NCI-H748 (cell line): ENCODE data around the gene CPNE2.

Experiments used
- DNase-seq: peaks from one replicate; lab custom pipeline; 2025; ENCODE audit not compliant: unreplicated experiment; lab: John Stamatoyannopoulos, UW

CPNE2 gene

GRCh38 chr16:57141822-57142631, 49.6 kb downstream of the CPNE2 start:
- no peak for DNase-seq

DNA sequence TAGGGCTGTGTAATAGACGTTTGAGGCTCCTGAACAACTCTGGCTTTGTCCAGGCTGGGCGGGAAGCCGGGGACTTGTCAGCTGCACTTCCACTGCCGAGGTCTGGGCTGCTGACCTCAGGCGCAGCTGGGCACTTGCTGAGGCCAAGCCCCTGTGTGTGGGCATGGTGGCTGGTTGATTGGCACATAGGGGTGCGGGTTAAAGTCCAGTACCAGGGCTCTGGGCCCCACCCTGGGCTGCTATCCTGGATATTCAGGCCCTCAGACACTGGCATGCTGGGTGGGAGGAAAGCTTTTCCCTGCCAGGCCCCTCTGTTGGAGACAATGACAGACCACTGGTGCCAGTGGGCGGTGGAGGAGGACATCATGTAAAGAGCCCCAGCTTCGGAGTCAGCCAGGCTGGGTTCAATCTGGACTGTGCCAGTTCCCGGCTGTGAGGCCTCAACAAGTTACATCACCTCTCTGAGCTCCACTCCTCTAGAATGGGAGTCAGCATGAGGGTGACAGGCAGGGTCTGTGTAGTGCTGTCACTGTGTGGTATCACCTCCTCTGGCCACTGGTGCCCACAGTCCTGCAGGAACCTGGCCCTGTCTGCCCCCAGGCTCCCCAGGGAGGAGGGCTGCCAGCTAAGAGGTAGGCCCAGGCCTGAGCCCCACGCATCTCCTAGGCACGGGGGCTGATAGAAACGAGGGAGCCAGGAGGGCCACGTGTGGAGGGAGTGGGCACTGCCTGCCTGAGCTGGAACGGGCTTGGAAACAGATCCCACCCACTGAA, 51.0 kb downstream of the CPNE2 start:
- DNase-seq: no peak

DNA sequence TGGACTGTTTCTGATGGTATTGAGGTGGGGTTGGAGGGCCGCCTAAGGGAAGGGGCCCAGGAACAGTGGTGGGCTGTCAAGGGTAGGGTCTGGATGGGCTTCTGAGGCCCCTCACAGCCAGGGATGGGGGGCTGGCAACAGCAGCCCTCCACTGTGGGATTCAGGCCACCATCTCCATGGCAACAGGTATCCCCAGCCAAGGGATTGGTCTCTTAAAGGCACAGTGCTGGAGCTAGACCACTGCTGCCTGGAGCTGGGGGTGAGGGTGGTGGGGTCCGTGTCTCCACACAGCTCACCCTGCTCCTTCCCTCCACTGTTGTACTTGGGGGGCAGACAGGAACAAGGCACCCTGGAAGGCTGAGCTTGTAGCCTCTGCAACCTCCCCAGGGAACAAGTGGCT, 51.6 kb downstream of the CPNE2 start:
- DNase-seq: no peak

GRCh38 chr16:57145046-57146021, 53.0 kb downstream of the CPNE2 start:
- no peak for DNase-seq

DNA sequence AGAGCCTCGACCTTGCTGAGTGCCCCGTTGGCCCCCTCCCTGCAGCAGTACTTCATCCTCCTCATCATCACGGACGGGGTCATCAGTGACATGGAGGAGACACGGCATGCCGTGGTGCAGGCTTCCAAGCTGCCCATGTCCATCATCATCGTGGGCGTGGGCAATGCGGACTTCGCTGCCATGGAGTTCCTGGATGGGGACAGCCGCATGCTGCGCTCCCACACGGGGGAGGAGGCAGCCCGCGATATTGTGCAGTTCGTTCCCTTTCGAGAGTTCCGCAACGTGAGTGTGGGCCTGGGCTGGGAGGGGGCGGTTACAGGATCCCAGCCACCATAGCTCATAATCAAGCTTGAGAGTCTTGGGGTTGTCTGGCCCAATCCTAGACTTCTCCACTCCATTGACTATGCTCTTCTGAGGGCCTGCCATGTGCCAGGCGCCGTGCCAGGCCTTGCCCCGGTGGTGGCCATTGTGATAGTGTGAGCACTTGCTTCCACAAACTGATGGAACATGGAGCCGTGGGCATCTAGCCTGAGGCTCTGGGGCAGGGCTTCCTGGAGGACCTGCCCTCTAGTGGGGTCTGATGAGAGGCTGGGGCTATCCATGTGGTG, 53.8 kb downstream of the CPNE2 start:
- DNase-seq: no peak

DNA sequence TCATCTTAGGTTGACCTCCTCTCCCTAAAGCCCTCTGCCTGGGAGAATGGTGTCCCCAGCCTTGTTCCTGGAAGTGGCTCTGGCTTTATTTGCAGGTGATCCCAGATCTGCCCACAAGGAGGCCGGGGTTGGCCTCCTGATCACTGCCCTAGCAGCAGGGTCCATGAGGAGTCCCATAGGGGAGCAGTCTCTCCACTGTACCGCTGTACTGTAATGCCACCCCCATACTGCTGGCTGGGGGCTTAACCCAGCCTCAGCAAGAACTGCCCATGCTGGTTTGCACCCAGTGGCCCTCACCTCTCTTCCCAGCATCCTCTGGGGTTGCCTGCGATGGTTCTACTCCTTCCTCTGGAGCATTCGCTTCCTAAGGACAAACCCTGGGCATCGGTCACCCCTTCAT, 54.4 kb downstream of the CPNE2 start:
- no peak for DNase-seq

GRCh38 chr16:57147381-57148221, 55.2 kb downstream of the CPNE2 start:
- DNase-seq: no peak

DNA sequence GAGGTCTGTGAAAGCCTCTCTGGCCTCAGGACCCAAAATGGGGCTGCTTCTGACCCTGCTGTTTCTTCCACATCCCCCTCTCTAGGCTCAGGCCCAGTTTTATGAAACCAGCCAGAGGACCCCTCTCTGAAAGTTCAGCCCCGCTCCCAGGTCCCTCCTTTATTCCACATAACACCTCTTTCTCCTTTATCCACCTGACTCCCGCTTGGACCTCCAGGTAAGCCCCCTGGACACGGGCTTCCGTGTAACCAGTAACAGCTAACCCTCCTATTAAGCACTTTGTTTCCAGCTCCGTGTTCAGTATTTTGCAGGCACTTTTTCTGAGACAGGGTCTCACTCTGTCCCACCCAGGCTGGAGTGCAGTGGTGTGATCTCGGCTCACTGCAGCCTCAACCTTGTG, 56.1 kb downstream of the CPNE2 start:
- DNase-seq: no peak

- DNase-seq: no peak
These were observed 57.0 kb downstream of the CPNE2 start for GRCh38 chr16:57149391-57149790.

GRCh38 chr16:57150682-57151330, 58.4 kb downstream of the CPNE2 start:
- DNase-seq: no peak

GRCh38 chr16:57151369-57151768, 59.0 kb downstream of the CPNE2 start:
- DNase-seq: no peak

- DNase-seq: no peak
These were observed 60.0 kb downstream of the CPNE2 start for GRCh38 chr16:57152096-57153093.

DNA sequence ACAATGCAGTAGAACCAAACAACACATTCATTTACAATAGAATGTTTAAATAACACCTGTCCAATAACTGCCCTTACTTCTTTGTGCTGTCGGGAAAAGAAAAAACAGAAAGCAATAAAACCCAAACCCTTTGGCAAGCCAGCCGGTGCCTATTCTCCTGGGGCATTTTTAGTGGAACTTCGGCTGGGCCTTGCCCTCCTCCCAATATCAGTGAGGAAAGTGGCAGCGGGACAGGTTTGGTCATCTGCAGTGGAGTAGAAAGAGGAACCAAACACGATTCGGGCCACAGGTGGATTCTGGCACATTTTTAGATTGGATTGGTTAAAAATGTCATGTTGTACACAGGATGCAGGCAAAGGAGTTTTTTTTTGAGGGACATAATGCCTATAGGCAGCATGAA, 61.5 kb downstream of the CPNE2 start:
- no peak for DNase-seq

GRCh38 chr16:57155702-57156350, 63.4 kb downstream of the CPNE2 start:
- DNase-seq: no peak

GRCh38 chr16:57156351-57156703, 63.9 kb downstream of the CPNE2 start:
- DNase-seq: no peak

GRCh38 chr16:57157533-57157932, 65.2 kb downstream of the CPNE2 start:
- no peak for DNase-seq

DNA sequence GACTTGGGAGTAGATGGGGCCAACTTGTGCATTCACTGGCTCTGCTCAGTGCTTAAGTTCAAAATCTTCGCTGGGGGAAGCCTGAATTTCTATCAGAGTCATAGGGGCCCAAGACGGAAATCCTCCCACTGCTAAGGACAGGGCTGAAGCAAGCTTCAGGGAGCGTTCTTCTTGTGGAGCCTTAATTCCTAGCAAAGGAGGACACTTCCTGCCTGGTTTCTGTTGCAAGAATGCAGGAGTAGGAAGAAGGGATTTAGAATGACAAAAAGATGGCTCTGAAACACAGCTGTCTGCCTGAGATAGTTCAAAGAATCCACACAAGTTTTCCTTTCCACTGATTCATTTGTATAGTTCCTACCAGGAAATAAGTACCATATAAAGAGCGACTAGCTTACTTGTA, 67.1 kb downstream of the CPNE2 start:
- no peak for DNase-seq

DNA sequence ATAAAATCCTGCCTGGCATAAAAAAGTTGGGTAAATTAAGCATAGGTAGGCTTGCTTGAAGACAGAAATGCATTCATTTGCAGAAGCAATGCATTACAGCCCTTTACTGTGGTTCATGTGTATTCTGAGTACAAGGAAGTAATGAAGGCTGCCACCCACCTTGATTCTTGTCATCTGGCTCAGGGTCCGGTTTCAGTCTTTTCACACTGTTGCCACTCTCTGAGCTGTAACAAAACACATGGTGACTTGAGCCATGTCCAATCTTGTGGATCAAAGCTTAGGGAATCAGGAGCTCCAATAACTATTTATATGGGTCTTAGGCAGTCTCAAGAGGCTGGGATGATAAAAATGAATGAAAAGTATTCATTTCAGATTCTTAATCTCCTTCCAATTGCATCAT, 71.5 kb downstream of the CPNE2 start:
- DNase-seq: no peak
